HG02678 (cell line): ENCODE data around the gene ITGB1BP1.
"Not testable (repeated sequence)": the region's sequence is repeated elsewhere in the genome, so short reads cannot be mapped to it uniquely, and the experiment has no call there.

Experiments
- ATAC-seq: cut with Tn5 transposase; IDR thresholded peaks from one replicate; pipeline ENCODE4 v1.9.1; 2021; ENCODE audit warnings: mild to moderate bottlenecking, moderate library complexity; ENCODE audit not compliant: unreplicated experiment

ITGB1BP1 gene

DNA sequence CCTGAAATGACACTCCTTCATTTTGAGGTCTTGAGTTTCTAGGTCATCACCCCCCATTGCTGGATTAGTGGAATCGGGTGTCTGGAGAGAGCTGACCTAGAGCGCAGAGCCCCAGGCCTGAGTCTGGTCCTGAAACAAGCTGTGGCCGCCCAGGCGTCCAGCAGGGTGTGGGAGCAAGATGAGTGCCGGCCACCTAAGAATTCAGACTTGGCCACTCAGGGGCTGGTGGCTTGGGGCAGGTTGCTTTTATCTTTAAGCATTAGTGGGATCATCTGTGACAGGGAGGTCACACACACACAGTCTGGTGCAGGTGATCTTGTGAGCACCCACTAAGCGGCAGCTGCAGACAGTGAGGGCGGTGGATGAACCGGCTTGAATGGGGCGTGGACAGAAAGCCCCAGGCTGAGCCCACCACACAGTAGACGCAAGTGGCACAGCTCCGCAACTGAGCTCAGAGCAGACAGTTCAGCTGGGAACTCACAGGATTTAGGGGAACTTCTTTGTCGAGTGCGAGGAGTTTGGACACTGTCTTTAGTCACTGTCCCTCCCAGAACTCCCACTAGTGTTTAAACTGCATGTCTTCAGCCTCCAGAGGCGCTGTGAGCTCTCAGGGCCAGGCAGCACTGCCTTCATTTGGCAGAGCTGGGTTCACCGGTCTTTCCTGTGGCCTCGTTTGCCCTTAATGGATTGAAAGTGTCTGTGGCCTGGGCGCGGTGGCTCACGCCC is 21.5 kb downstream of the ITGB1BP1 start:
- no peak for ATAC-seq

DNA sequence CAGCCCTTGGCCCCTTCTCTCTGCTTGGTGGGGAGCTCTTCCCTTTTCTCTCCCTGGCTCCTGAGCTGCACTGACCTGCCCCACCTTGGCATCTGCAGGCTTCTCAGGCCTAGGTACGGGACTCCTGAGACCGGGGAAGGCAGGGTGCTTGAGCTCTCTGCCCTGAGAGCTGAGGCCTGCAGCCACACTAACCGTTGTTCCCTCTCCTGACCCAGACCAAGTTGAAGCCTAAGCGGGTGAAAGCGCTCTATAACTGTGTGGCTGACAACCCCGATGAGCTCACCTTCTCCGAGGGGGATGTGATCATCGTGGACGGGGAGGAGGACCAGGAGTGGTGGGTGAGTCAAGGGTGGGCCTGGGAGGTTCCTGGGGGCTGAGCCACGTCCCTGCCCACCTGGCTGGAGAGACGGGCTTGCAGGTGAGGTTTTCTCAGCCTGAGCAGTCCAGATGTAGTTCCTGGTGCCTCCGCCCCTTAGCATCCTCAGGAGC is 22.2 kb downstream of the ITGB1BP1 start:
- no peak for ATAC-seq

DNA sequence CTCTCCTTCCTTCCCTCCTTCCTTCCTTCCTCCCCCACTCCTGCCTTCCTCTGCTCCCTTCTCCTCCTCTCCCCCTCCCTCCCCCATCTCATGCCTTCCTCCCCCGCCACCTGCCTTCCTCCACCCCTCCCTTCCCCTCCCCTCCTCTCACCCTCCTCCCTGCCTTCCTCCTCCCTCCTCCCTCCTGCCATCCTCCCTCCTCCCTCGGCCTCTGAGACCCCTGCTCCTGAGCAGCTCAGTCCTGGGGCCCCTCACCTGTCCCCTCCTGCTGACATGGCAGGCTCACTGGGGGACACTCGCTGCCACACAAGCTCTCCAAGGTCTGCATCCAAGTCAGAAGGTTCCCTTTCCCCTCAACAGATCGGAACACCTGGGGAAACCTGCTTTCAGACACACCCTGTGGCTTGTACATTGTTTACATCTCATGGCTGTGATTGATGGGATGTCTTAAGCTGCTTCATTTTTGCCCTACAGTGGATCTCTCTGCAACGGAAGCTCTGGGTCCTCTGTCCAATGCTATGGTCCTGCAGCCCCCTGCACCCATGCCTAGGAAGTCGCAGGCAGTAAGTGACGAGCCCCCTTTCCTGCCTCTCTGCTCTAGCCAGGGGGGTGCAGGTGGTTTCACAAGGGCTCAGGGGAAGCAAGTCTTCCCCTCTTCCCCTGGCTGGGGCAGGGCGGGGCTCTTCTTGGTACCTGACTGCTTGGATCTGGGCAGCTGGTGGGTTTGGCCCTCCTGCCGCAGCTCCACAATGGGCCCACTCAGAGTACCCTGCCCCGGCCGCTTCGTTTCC is 22.9 kb downstream of the ITGB1BP1 start:
- no peak for ATAC-seq

DNA sequence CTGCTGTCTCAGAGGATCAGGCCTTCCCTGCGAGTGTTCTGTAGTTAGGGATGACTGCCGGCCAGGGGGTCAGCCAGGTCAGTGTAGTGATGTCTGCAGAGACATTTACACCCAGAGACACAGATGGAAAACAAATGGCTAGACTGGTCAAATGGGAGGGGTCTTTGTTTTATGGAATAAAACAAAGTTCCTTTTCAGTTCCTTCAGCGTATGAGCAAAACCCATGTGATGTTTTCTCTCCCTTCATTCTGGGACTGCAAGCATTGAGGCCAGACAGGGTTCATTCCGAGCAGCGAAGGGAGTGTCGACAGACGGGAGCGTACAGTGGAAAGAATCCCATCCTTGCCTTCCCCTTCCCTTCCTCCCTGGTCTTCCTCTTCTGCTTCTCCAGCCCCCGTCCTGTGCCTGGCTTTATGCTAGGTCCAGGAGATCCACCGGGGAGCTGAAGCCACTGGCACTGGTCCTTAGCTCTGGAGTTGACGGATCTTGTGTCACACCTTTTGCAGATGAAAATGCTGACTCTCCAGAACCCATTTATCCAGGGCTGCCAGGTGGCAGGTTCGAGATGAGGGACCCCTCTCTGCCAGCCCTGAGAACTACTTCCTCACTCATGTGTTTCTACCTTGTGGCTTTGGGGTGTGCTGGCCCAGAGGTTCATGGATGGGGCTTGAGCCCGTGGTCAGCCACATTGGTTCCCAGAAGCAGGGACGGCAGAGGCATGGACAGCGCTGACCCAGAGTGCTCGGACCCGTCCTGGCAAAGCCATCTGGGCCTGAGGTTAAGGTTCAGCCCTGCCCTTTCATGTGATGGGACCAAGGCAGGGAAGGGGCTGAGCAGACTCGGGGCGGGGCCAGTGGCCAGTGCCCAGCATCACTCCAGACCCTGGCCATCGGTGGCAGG is 24.2 kb downstream of the ITGB1BP1 start:
- ATAC-seq: no peak

DNA sequence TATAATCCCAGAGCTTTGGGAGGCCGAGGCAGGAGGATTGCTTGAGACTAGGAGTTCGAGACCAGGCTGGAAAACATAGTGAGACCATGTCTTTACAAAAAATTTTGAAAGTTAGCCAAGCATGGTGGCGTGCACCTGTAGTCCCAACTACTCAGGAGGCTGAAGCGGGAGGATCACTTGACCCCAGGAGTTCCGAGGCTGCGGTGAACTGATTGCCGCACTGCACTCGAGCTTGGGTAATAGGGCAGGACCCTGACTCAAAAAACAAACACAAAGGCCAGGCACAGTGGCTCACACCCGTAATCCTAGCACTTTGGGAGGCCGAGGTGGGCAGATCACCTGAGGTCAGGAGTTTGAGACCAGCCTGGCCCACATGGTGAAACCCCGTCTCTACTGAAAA is 25.1 kb downstream of the ITGB1BP1 start:
- ATAC-seq: not testable (repeated sequence)

DNA sequence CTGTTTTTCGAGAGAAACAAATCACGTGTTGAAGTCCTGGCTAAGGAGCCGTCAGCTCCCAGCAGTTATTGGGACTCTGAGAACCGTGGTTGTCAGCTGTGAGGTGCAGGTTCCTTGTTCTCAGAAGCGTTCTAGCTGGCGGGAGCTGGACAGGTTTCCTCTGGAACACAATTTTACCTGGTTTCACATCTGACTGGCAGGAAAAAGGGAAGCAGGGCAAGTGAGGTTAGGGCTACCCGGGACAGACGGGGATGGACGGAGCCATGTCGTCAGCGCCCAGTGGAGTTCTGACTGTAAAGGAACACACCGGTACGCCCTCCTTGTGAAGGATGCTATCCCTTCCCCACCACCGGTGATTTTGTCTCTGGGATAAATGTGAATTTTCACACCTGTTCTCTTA is 26.1 kb downstream of the ITGB1BP1 start:
- ATAC-seq: no peak

DNA sequence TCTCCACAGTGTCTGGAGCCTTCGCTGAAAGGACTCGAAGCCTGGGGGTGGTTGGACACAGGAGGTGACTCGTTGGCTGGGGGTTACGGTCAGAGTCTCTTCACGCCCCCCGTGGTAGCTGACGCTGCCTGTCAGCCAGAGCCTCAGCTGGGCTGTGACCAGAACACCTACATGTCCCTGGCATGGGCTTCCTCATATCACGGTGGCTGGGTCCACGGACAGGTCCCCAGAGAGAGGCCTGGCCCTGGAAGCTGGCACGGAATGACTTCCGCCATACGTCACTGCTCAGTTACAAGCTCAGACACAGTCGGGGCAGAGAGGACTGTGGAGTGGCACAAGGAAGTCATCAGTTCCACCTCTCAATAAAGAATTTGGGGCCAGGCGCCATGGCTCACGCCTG is 28.5 kb downstream of the ITGB1BP1 start:
- ATAC-seq: no peak

DNA sequence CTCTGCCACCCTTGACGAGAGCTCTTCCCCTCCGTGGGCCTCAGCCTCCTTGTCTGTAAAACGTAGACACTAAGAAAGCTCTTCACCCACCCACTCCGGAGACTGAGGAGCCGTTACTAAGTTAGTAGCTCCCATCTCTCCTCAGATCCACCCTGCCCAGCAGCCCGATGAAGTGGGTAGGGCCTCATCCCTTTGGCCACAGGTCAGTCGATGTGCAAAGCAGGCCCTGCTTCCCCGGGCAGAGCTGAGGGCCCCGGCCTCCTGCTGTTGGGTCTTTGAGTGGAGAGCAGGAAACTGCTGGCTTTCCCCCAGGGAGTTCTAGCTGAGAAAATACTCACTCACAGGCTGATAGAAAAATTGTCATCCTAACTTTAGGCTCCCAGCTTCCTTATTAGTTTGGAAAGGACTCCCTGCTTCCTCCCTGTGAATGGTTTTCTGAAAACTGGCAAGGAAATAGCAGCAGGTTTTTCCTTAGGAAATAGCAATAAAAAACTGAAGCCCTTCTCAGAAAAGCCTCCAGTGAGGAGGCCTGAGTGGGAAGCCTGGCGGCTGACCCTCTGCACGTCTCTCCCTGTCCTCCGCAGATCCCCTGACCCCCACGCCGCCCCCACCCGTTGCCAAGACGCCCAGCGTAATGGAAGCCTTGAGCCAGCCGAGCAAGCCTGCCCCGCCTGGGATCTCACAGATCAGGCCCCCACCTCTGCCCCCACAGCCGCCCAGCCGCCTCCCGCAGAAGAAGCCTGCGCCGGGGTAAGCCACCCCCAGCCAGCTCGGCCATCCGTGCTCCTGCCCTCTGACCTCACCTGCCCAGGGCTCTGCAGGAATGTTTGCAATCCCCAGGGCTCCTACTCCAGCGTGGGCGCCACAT is 30.2 kb downstream of the ITGB1BP1 start:
- ATAC-seq: no peak

DNA sequence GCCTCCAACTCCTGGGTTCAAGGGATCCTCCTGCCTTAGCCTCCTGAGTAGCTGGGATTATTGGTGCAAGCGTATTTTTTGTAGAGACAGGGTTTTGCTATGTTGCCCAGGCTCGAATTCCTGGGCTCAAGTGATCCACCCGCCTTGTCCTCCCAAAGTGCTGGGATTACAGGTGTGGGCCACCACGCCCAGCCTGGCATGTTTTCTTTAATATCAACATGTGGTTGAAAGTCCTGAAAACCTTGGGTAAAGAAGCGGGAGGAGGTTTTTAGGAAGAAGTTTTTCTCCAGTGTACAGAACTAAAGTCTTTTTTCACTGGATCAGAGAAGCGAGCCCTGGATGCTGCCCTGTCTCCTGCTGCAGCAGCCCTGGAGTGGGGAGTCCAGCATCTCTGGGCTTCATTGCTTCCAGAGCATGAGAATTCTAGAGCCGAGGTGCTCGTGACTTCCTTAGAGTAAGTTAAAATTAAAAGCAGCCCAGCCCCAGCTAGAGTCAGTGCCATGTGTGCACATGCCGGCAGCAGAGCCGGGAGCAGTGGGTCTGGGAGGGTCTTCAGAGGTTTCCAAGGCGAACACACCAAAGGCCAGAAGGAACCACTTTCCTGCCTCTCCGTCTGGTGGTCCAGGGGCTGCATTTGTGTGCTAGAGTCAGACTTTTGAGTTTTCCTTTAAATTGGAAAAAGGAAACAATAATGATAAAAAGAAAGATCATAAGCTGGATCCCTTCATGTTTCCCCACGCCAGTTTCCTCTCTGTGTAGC is 31.2 kb downstream of the ITGB1BP1 start:
- no peak for ATAC-seq

DNA sequence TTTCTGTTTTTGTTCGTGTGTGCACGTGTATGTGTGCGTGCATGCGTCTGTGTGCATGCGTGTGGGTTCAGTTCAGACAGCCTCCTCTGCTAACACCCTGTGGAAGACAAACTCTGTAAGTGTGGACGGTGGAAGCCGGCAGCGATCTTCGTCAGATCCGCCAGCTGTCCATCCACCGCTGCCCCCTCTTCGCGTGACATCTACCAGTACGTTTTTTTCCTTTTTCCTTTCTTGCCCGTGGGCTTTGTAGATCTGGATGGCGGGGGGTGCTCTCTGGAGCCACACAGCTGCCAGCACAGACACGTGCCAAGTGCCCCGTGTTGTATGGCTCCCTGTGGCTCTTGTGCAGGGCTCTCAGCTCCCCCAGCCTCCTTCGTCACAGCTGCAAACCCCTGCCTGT is 32.3 kb downstream of the ITGB1BP1 start:
- no peak for ATAC-seq

DNA sequence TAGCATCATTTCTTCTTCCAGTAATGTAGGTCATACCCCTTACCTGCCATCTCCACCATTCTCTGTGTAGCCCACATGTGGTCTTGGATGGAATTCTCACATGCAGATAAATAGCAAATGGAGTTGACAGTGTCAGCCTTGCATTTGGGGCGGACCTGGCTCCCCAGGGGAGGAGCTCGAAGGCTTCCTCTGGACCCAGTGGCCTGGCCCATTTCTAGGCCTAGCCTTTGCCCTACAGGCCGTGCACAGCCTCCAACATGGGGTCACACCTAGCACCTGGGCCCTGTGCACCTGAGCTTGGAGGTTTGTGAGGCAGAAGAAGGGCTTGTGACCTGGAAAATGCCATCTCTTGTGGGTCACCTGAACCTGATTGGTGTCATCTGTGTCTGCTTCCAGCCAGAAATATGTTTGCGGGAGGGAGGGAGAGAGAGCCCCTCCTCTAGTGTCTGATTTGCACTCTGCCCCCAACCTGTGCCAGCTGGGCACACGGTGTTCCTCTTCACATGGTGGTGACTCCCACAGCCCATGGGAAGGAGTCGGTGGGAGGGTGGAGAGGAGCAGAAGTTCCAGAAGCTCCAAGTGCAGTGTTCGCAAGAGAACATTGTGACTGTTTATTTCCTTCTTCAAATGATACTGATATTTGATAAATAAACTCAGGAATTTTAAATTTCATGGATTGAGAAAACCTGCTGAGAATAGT is 33.0 kb downstream of the ITGB1BP1 start:
- ATAC-seq: no peak

DNA sequence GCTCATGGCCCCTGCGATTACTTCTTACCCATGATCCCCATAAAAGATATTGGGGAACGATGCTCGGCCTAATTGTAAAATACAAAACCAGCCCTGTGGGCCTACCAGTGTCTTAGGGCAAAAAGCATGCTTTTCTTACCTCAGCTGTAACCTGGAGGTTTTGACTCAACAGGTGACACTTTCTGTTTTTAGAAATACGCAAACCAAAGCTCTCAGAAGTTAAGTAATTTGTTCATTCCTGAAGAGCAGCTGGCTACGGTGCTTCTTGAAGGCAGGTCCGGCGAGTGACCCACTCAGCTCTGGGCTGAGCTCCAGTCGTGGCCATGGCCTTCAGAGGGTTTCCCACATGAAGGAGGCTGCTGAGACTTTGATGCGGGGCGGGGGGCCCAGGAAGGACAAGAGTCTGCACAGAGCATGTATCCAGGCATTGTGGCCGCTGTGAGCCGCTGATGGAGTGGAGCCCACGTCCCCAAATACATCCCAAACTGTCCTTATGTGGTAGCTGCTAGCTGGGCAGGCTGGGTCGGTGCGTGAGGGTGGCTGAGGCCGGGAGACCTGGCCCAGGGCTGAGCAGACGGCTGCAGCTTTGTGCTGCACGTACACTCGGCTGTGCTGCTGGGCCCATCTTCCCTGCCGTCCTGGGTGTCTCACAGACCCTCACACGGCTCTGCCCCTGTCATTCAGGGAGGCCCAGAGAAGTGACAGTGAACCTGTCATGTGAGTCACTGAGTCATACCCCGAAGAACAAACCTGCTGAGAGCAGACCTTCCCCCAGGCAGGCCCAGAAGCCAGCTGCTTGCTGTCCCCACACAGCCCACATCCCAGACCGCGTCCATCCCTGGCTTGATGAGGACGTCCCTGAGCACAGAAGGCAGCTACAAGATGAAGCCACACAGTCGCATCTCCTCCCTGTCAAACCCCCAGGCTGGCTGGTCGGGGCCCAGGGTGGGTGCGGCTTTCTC is 34.1 kb downstream of the ITGB1BP1 start:
- no peak for ATAC-seq

DNA sequence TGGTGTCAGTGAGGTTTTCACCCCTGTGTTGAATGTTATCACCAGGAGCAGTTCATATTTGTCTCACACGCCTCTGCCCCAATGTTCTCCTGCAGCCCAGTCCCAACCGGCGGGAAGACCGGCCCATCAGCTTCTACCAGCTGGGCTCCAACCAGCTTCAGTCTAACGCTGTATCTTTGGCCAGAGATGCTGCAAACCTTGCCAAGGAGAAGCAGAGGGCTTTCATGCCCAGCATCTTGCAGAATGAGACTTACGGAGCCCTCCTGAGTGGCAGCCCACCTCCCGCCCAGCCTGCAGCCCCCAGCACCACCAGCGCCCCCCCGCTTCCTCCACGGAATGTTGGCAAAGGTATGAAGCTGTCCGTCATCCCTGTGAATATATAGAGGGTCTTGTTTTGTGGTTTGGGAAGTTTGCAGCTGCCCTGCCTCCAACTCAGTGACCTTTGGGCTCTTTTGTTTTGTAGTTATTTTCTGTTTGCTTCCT is 35.1 kb downstream of the ITGB1BP1 start:
- no peak for ATAC-seq

DNA sequence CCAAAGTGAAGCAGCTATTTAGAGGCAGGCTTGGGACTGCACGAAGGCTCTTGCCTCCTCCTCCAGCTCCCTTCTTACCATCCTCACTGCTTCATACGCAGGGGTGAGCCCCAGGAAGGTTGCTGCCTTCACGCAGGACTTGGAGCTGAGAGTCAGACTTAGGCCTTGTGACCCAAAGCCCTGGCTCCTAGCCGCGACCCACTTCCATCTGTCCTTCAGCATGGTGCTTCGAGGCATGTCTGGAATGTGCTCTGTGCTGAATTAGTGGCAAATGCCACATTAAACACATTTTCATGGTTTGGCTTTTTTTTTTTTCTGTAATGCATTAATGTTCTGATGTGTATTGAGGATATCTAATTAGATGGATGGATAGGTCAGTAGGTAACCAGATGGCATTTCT is 37.5 kb downstream of the ITGB1BP1 start:
- no peak for ATAC-seq

DNA sequence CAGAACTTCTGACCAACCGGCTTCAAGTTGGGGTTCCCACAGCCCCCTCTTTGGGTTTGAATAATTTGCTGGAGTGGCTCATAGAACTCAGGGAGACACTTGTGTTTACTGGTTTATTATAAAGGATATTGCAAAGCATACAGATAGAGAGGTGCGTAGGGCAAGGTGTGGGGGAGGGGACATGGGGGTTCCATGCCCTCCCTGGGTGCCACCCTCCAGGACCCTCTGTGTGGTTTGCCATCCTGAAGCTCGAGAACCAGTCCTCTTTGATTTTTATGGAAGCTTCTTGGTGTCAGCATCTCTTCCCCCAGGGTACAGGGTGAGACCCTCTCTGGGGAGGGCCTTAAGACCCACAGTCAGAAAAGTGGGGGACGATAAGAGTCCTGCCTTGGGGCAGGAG is 38.8 kb downstream of the ITGB1BP1 start:
- ATAC-seq: no peak

DNA sequence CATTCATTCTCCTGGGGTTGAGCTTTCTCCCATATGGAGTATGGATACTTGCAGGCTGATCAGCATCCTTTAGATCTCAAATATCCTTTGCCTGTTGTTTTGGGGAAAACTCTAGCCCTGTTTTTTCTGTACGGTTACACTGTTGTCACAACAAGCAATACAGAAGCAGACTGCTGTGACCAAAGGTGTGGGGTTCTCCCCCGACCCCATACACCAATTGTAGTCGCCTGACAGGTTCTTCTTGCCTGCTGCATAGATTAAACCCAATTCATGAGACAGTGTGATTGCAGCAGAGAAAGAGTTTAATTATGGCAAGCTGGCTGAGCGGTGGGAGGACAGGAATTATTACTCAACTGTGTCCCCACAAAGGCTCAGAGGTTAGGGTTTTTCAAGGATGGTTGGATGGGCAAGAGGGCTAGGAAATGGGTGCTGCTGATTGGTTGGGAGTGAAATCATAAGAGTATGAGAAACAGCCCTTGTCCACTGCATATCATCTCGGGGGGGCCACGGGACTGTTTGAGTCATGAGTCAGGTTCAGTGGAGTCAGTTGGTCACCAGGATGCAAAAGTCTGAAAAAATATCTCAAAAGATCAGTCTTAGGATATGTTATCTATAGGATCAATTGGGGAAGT is 40.6 kb downstream of the ITGB1BP1 start:
- no peak for ATAC-seq
